GM18951 (cell line): ENCODE results near the gene PVALEF.

Experiments
- POLR2A ChIP-seq: IDR thresholded peaks from 4 replicates; pipeline ENCODE4 v1.6.1; 2011; ENCODE audit warnings: mild to moderate bottlenecking; ENCODE audit not compliant: insufficient read length, insufficient read depth; ENCODE audit errors: extremely low read depth
- in situ Hi-C: fragments of 300-500 bp; cut with MboI; formaldehyde crosslinking; loops from one replicate; pipeline ENCODE4 v1.12.0; 2022; ENCODE audit warnings: low sequenced_read_pairs, mixed read lengths, inconsistent platforms; ENCODE audit not compliant: unreplicated experiment

Gene PVALEF

GRCh38 chr17:81196505-81197408 lies 31.4 kb downstream of the PVALEF start:
- in situ Hi-C loops: no loop called here
- TF ChIP-seq POLR2A: no peak

GRCh38 chr17:81197409-81197795 lies 32.1 kb downstream of the PVALEF start:
- in situ Hi-C loops: no loop called here
- TF ChIP-seq POLR2A: no peak

GRCh38 chr17:81197831-81198490 lies 32.7 kb downstream of the PVALEF start:
- TF ChIP-seq POLR2A: no peak
- in situ Hi-C loops: no loop called here

GRCh38 chr17:81198826-81199481 lies 33.6 kb downstream of the PVALEF start:
- TF ChIP-seq POLR2A: no peak
- in situ Hi-C loops: no loop called here

GRCh38 chr17:81199482-81199830 lies 34.1 kb downstream of the PVALEF start:
- in situ Hi-C loops: no loop called here
- no peak for TF ChIP-seq POLR2A

- no peak for TF ChIP-seq POLR2A
- in situ Hi-C loops: no loop called here
These were observed 34.9 kb downstream of the PVALEF start for GRCh38 chr17:81200201-81200600.

- in situ Hi-C loops: no loop called here
- no peak for TF ChIP-seq POLR2A
These were observed 35.6 kb downstream of the PVALEF start for GRCh38 chr17:81200695-81201580.

GRCh38 chr17:81202318-81202717 lies 37.0 kb downstream of the PVALEF start:
- in situ Hi-C loops: no loop called here
- TF ChIP-seq POLR2A: no peak

- in situ Hi-C loops: no loop called here
- no peak for TF ChIP-seq POLR2A
These were observed 37.8 kb downstream of the PVALEF start for GRCh38 chr17:81203136-81203535.

- TF ChIP-seq POLR2A: no peak
- in situ Hi-C loops: no loop called here
These were observed 39.3 kb downstream of the PVALEF start for GRCh38 chr17:81204578-81204977.

- no peak for TF ChIP-seq POLR2A
- in situ Hi-C loops: no loop called here
These were observed 40.9 kb downstream of the PVALEF start for GRCh38 chr17:81206166-81206565.

- in situ Hi-C loops: no loop called here
These were observed 41.4 kb downstream of the PVALEF start for GRCh38 chr17:81206657-81207056.

More at GRCh38 chr17:81206657-81207056, 41.4 kb downstream of the PVALEF start:
- TF ChIP-seq POLR2A: no peak
